HEK293T (cell line): ENCODE results near the gene KCNE4.

Source experiments
- CTCF ChIA-PET: fragments of 350-600 bp; formaldehyde crosslinking; extraction: SDS; loops from one replicate; lab custom pipeline; 2021; ENCODE audit warnings: antibody characterized with exemption, inconsistent platforms; lab: Yijun Ruan, JAX
- POLR2A ChIA-PET: fragments of 350-600 bp; formaldehyde crosslinking; extraction: SDS; loops from one replicate; lab custom pipeline; 2020; ENCODE audit warnings: antibody characterized with exemption, inconsistent platforms; lab: Yijun Ruan, JAX
- DNase-seq: peaks from one replicate; pipeline ENCODE4 v3.0.0; 2012; ENCODE audit warnings: mixed read lengths; ENCODE audit errors: extremely low spot score
- ARNT ChIP-seq: fragments of 450-650 bp; IDR thresholded peaks from 2 replicates; pipeline ENCODE4 v1.6.1; 2017; ENCODE audit warnings: mild to moderate bottlenecking
- BHLHE40 ChIP-seq: fragments of 450-650 bp; IDR thresholded peaks from 2 replicates; pipeline ENCODE4 v1.6.1; 2016; ENCODE audit warnings: mild to moderate bottlenecking, moderate library complexity, borderline replicate concordance
- CTBP1 ChIP-seq: fragments of 450-650 bp; IDR thresholded peaks from 2 replicates; pipeline ENCODE4 v1.6.1; 2016; ENCODE audit warnings: borderline replicate concordance
- ELF4 ChIP-seq: fragments of 450-650 bp; IDR thresholded peaks from 2 replicates; pipeline ENCODE4 v1.6.1; 2017; ENCODE audit warnings: antibody characterized with exemption
- FOXA1 ChIP-seq: fragments of 450-650 bp; IDR thresholded peaks from 2 replicates; pipeline ENCODE4 v1.6.1; 2016; ENCODE audit warnings: mild to moderate bottlenecking
- FOXK2 ChIP-seq: fragments of 450-650 bp; IDR thresholded peaks from 2 replicates; pipeline ENCODE4 v1.6.1; 2016; ENCODE audit warnings: mild to moderate bottlenecking
- FOXM1 ChIP-seq: fragments of 450-650 bp; IDR thresholded peaks from 2 replicates; pipeline ENCODE4 v1.6.1; 2017; ENCODE audit warnings: mild to moderate bottlenecking, borderline replicate concordance
- HDGF ChIP-seq: fragments of 450-650 bp; IDR thresholded peaks from 2 replicates; pipeline ENCODE4 v1.6.1; 2017; ENCODE audit warnings: antibody characterized with exemption, borderline replicate concordance
- L3MBTL2 ChIP-seq: fragments of 450-650 bp; conservative IDR thresholded peaks from 2 replicates; pipeline ENCODE4 v1.6.1; 2016; ENCODE audit warnings: mild to moderate bottlenecking
- LEF1 ChIP-seq: fragments of 450-650 bp; IDR thresholded peaks from 2 replicates; pipeline ENCODE4 v1.6.1; 2017; ENCODE audit warnings: mild to moderate bottlenecking, borderline replicate concordance
- NFRKB ChIP-seq: fragments of 450-650 bp; IDR thresholded peaks from 2 replicates; pipeline ENCODE4 v1.6.1; 2016; ENCODE audit warnings: mild to moderate bottlenecking, moderate library complexity
- PKNOX1 ChIP-seq: fragments of 450-650 bp; IDR thresholded peaks from 2 replicates; pipeline ENCODE4 v1.6.1; 2016
- SP1 ChIP-seq: fragments of 450-650 bp; IDR thresholded peaks from 2 replicates; pipeline ENCODE4 v1.6.1; 2017
- SUZ12 ChIP-seq: fragments of 450-650 bp; IDR thresholded peaks from 2 replicates; pipeline ENCODE4 v1.6.1; 2016; ENCODE audit warnings: mild to moderate bottlenecking
- TARDBP ChIP-seq: fragments of 450-650 bp; IDR thresholded peaks from 2 replicates; pipeline ENCODE4 v1.6.1; 2016
- ZNF384 ChIP-seq: fragments of 450-650 bp; IDR thresholded peaks from 2 replicates; pipeline ENCODE4 v1.6.1; 2016

KCNE4 gene

DNA sequence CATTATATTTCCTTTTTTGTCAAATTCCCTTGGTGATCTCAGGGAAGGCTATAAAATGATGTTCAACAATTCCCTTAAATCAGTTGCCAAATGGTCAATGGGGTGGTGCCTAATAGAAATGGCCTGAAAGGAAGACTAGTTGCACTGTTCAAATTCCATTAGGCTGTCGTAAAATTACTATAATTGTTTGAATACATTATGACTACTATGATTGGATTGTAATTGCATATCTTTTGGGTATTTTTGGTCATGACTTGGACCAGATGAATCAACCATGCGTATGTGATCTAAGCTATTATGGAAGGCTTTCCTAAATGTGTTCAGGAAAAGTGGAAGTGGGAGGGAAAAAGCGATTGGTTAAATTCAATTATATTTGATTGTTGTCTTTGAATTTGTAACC, 41.3 kb upstream of the KCNE4 start:
- CTCF ChIA-PET = no interaction called here
- POLR2A ChIA-PET = no interaction called here
- DNase-seq = no peak
- no peak for TF ChIP-seq FOXK2
- no peak for TF ChIP-seq TARDBP
- TF ChIP-seq ZNF384 = no peak
- TF ChIP-seq HDGF = no peak
- no peak for TF ChIP-seq NFRKB
- no peak for TF ChIP-seq ELF4

GRCh38 chr2:223012291-223012690, 39.7 kb upstream of the KCNE4 start:
- DNase-seq = no peak
- ChIA-PET POLR2A (no interaction called here), CTCF (no interaction called here)
- TF ChIP-seq CTBP1 (no peak), HDGF (no peak), ARNT (no peak)

DNA sequence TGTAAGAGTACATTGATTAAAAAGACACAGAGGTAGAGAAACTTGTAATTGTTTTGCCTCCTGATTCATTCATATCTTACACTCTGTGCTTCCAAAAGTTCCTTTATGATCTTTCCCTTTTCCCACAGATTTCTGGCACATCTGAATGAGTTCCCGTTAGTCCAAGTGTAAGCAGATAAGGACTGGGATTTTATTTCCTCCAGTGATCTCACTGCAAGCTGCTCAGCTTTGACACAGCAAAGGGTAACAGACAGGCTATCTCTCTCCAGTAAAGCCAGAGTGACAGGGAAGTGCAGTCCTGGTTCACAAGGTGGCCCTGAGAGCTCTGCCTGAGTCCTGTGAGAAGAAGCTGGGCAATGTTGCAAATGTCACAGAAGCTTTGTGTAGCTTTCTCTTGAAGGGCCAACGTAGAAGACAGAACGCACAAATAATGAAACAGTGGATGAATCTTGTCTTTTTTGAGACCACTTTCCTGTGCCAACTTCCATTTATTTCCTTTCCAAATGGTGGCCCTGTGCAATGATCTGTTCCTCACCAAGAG, 32.5 kb upstream of the KCNE4 start:
- TF ChIP-seq CTBP1 (no peak), FOXA1 (no peak), HDGF (no peak), NFRKB (no peak)
- ChIA-PET CTCF (no interaction called here), POLR2A (no interaction called here)
- DNase-seq = no peak

DNA sequence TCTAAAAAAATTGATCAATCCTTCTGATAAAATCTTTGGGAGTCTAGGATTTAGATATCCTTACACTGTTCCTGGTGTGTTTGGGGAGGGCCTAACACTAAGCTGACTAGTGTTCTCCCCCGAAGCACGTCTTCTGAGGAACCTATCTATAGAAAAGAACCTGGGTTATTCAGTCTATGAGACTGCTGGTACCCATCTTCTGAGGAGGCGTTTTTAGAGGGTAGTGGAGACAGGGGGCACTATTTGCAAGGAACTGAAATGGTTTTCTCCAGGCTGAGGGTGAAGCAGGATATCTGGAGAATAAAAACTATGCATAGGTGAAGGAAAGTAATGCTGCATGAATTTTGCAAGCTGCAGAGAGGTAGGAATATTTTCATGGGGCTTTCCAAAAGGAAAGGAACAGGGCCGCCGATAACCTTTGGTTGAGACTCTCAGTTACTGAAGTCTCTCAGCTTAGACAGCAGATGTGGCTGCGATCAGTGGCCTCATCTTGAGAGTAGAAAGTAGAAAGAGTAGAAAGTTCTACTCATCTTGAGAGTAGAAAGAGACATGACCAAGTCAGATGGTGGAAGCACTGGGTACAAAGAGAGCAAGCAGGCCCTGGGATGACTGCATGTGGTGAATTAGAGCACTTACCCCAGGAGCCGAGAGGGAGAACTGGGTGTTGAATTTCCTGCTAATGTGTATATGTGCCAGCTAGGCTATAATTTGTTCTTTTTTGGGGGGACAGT, 31.8 kb upstream of the KCNE4 start:
- no peak for DNase-seq
- TF ChIP-seq SUZ12 (no peak), FOXA1 (no peak), TARDBP (no peak), ARNT (no peak), LEF1 (no peak), FOXM1 (no peak), ZNF384 (no peak), FOXK2 (no peak), SP1 (no peak), PKNOX1 (no peak), L3MBTL2 (no peak), CTBP1 (no peak), HDGF (no peak), ELF4 (no peak), NFRKB (no peak)
- POLR2A ChIA-PET = no interaction called here
- CTCF ChIA-PET = no interaction called here

DNA sequence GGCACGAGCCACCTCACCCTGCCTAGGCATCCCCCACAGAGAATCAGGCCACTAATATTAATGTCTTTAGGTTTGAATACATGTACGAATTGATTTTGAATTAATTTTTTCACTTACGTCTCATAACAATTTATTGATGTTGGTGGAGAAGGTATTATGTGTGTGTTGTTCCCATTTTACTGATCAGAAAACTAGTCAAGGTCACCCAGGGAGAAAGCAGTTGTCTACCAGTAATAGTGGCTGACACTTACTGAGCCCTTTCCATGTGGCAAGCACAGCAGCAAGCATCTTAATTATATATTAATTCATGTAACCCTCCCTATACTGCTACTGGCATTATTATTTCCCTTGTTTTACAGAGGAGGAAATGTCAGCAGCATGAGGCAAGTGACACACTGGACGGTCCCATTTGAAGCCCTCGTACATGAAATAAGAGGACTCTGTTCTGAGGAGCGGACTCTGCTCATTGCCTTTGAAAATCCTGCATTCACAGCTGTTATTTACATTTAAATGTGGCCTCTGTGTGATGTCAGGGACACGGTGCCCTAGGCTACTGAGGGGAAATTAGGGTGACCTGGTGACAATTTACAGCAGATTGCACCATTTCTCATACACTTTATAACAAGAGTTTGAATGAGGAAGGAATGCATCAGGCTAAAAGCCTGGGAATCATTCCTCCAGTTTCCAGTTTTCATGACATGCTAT, 30.9 kb upstream of the KCNE4 start:
- CTCF ChIA-PET = no interaction called here
- no peak for DNase-seq
- TF ChIP-seq FOXM1 (no peak), FOXK2 (no peak), NFRKB (no peak), ELF4 (no peak), FOXA1 (no peak), HDGF (no peak)
- POLR2A ChIA-PET = no interaction called here

DNA sequence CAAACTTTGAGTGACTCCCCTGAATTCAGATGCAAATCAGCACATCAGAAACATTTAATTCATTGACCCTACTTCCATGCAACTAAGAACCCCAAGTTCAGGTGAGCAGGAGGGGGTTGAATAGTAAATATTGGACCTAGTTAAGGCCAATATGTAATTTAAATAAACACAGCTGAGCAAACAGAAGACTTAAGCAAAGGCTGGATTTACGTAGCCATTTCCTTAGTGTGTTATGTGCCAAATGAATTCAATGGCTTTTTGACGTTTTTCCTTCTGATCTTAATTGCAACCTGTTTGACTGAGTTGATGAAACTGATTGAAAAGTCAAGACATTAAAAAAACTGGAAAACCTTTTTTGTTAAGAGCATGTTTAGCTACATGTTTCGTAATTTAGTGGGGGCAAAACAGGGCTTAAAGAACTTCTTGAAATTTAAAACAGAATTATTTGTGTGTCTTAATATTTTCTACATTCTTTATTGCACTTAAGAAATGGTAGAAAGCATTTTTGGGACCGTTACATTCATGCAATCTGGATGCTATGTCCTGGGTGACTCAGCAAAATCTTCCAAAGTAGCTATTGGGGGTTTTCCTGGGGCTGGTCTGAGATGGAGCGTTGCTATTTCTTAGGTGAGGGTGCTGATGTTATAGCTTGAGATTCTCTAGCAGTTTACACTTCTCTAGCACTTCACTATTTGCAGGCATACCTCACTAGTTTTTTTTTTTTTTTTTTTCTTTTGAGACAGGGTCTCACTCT, 25.5 kb upstream of the KCNE4 start:
- TF ChIP-seq FOXM1 (no peak), BHLHE40 (no peak), SP1 (no peak), FOXA1 (no peak), HDGF (no peak), SUZ12 (no peak), ZNF384 (no peak), NFRKB (no peak), LEF1 (no peak)
- ChIA-PET POLR2A (no interaction called here), CTCF (no interaction called here)
- DNase-seq = no peak

GRCh38 chr2:223027442-223027841, 24.5 kb upstream of the KCNE4 start:
- TF ChIP-seq ARNT (no peak), L3MBTL2 (no peak), LEF1 (no peak), FOXA1 (no peak), BHLHE40 (no peak)
- DNase-seq = no peak
- CTCF ChIA-PET = no interaction called here
- POLR2A ChIA-PET = no interaction called here
